GM19240 (cell line): ENCODE measurements around the gene CCDC179.

Experiments
- DNase-seq: peaks from one replicate; pipeline ENCODE4 v3.0.0; 2011; ENCODE audit warnings: low spot score; ENCODE audit not compliant: insufficient read length

The CCDC179 gene

GRCh38 chr11:22860241-22860640, at the start of gene CCDC179:
Gene CCDC179, minus strand, starts transcription at chr11:22860474. Its CDS starts 53 bp downstream, at chr11:22860421.
- DNase-seq = no peak

- DNase-seq = no peak
These were observed 43.5 kb upstream of the CCDC179 start for GRCh38 chr11:22903782-22904181.

GRCh38 chr11:22901603-22902002, 41.3 kb upstream of the CCDC179 start:
- no peak for DNase-seq

DNA sequence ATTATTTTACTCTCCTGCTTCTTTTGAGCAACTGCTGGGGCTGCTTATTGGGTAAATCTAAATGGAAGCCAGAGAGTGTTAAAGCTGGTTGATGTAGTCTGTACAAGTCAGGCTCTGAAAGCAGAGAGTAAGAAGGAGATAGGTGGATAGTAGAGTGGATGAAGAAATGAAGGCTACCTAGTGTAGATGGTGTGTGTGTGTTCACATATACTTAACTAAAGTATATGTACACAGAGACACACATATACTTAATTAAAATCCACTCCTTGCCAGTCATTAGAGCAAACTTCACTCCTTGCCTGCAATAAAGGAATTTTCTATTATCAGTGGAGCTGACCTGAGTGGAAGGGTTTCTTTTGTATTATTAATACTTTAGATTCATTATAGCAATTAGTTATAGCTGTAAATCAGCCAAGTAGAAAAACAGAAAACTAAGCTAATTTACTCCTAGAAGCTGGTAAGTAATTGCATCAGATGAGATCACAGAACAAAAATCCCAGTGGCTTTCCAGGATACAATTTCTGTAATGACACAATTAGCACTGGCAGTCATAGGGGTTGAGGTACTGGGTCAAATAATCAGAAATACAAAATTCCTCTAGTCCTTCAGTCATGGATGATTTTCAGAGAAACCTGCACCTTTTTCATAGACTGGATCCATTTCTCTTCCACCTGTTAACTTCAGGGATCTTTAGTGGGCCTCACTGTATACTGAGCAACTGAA, 40.7 kb upstream of the CCDC179 start:
- no peak for DNase-seq

- no peak for DNase-seq
These were observed 37.8 kb upstream of the CCDC179 start for GRCh38 chr11:22898036-22898435.

DNA sequence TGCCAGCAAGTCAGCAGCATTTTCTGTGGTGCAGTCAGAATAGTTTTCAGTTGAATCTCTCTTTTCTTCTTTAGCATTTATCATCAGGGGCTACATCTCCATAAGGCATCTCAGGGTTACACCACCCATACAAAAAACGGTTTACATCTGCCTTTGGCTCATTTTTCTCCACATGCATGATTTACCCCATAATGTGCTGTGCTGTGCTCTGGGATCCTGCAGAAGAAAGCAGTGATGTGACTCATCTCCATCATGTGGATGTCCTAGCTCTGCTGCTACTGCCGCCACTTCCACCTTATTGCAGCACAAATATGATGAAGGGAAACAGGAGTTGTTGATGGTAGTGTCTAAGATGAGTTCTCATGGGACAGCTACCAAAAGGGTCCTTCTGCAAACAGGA, 30.0 kb upstream of the CCDC179 start:
- no peak for DNase-seq

DNA sequence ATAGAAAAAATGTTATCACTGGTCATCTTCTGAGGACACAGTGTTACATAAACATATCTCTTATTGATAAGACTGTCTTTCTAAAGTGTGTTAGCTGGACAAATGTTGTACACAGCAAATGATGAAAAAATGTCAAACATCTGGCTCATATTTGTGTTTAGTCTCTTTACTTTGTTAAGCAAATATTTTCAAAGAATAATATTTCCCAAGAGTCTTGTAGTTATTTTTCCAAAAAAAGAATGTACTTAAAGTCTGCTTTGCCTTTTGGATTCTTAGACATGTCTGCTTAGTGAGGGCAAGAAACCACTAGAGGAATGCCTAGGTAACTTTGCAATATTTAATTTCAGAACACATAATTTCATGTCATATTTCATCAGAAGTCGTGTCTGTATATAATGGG, 23.9 kb upstream of the CCDC179 start:
- DNase-seq = no peak

GRCh38 chr11:22879630-22880029, 19.4 kb upstream of the CCDC179 start:
- DNase-seq = no peak

- no peak for DNase-seq
These were observed 18.3 kb upstream of the CCDC179 start for GRCh38 chr11:22878604-22879003.

GRCh38 chr11:22878039-22878438, 17.8 kb upstream of the CCDC179 start:
- DNase-seq = no peak

- DNase-seq = peak; percentile 28
These were observed 15.7 kb upstream of the CCDC179 start for GRCh38 chr11:22875869-22876473.

- no peak for DNase-seq
These were observed 9.1 kb upstream of the CCDC179 start for GRCh38 chr11:22869325-22869724.

GRCh38 chr11:22859756-22860155, 518 bp downstream of the CCDC179 start:
- no peak for DNase-seq

GRCh38 chr11:22851477-22851876, 8.8 kb downstream of the CCDC179 start:
- DNase-seq = no peak

GRCh38 chr11:22846726-22847125, 13.5 kb downstream of the CCDC179 start:
- no peak for DNase-seq

DNA sequence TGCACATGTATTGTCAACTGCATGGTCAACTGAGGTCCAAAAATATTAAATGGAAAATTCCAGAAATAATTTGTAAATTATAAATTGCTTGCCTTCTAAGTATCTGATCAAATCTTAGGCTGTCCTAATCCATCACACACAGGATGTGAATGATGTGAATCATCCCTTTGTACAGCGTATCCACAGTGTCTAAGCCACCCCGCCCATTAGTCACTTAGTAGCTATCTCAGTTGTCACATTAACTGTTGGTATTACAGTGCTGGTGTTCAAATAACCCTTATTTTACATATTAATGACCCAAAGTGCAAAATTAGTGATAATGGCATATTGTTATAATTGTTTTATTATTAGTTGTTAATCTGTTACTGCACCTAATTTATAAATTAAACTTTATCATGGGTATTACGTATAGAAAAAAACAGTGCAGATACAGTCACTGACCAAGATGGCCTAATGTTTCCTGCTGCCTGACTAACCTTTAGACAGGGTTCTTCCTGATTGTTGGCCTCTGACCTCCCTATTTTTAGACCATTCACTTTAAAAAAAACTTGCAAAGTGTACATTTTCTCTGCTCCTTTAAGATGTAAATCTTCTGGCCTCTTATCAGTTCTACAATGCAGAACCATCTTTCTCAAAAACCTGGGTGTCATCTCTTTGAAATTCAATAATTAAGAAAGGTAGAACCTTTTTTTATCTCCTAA, 27.8 kb downstream of the CCDC179 start:
- DNase-seq = no peak

- no peak for DNase-seq
These were observed 30.2 kb downstream of the CCDC179 start for GRCh38 chr11:22830082-22830414.

DNA sequence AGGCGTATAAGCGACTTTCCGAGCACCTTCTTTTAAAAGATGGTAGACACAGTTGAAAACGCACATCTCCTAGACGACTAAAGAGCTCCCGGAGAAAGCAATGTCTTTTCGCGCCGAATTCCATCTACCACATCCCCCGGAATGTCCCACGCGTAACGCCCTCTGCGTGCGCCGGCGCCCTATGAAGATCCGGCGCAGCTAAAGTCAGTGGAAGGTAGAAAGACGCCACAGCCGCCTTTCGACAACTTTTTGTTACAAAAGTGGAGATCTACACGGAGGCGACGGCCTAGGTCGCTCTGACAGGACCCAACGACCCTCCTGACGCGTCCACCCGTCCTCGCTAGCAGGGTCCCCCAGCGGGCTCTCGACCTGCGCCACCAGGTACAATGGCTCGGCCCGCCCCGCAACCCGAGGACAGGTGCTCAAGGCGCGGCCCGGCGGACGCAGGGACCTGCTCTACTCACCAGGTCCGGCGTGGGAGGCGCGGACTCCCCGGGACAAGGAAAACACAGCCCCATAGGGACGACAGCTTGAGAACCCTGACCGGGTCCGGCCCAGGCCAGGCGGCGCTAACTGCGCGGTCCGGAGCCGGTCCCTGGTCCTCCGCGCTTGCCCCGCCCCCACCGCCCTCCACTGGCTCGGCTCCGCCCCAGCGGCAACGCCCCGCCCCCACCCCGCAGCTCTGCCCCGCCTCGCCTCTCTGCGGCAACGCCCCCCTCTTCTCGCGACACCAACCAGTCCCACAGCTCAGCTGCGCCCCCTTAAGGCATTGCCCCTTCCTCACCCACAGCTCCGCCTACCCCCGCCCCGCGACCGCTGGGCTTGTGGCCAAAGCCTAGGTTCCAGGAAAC, 30.8 kb downstream of the CCDC179 start, which contains the start of gene SVIP:
TSS of gene SVIP (minus strand) at position 571 of the 851 bp plus-strand sequence. CDS start at position 518, 53 bp downstream.
- DNase-seq = peak; percentile 48

- DNase-seq = no peak
These were observed 31.9 kb downstream of the CCDC179 start for GRCh38 chr11:22828373-22828772.

- DNase-seq = no peak
These were observed 38.1 kb downstream of the CCDC179 start for GRCh38 chr11:22822203-22822602.

DNA sequence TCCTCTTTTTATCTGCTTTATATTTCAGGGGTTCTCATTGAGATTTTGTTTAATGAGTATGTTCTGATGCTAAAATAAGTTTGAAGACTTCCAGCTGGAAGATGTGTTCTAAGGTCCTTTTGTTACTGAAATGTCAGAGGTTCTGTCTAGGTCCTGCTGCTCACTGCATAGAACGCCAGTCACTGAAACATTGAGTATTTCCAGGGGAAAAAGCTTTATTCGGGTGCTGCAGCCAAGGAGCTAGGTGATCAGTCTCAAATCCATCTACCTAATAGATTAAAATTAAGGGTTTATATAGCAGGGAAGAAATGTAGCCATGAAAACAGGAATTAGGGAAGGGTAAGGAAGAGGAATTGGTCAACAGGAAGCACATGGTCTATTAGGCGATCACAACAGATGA, 50.4 kb downstream of the CCDC179 start:
- no peak for DNase-seq
